Neural progenitor cell (in vitro differentiated cells): ENCODE measurements around the gene ITPK1.

Source experiments
- CTCF ChIP-seq: fragments of 200-600 bp; sonication (generic); IDR thresholded peaks from 2 replicates; pipeline ENCODE4 v1.5.1; 2017; ENCODE audit warnings: antibody characterized with exemption, mild to moderate bottlenecking
- EZH2 ChIP-seq: fragments of 200-600 bp; sonication (generic); IDR thresholded peaks from 2 replicates; pipeline ENCODE4 v1.6.1; 2017; ENCODE audit warnings: antibody characterized with exemption, mild to moderate bottlenecking, moderate library complexity
- EZH2phosphoT487 ChIP-seq: fragments of 200-600 bp; sonication (generic); IDR thresholded peaks from 2 replicates; pipeline ENCODE4 v1.6.1; 2017; ENCODE audit warnings: antibody characterized with exemption

GRCh38 chr14:93002851-93003298 lies 112.8 kb downstream of the ITPK1 start:
- TF ChIP-seq CTCF (no peak), EZH2 (no peak), EZH2phosphoT487 (no peak)
